Activated CD4-positive, alpha-beta T cell treated with anti-CD3 and anti-CD28 coated beads for 48 hours (primary cell): Measurements from ENCODE around the gene TP53AIP1.

Experiments used
- DNase-seq: peaks from one replicate; pipeline ENCODE4 v3.0.0-alpha.2; 2020

The TP53AIP1 gene

GRCh38 chr11:128942272-128942612, 429 bp downstream of the TP53AIP1 start:
- DNase-seq, result no peak

- DNase-seq, result no peak
These were observed 949 bp downstream of the TP53AIP1 start for GRCh38 chr11:128941573-128942271.

GRCh38 chr11:128941110-128941509, 1.6 kb downstream of the TP53AIP1 start:
- no peak for DNase-seq

GRCh38 chr11:128940603-128941002, 2.1 kb downstream of the TP53AIP1 start:
- DNase-seq, result no peak

GRCh38 chr11:128940156-128940555, 2.5 kb downstream of the TP53AIP1 start:
- no peak for DNase-seq

GRCh38 chr11:128939591-128939990, 3.1 kb downstream of the TP53AIP1 start:
- no peak for DNase-seq

GRCh38 chr11:128938156-128938885, 4.3 kb downstream of the TP53AIP1 start:
- DNase-seq, result no peak

GRCh38 chr11:128937480-128937879, 5.2 kb downstream of the TP53AIP1 start:
- DNase-seq, result no peak

- no peak for DNase-seq
These were observed 5.9 kb downstream of the TP53AIP1 start for GRCh38 chr11:128936606-128937251.

- DNase-seq, result no peak
These were observed 7.7 kb downstream of the TP53AIP1 start for GRCh38 chr11:128934926-128935325.

- no peak for DNase-seq
These were observed 8.3 kb downstream of the TP53AIP1 start for GRCh38 chr11:128934351-128934750.

GRCh38 chr11:128933481-128934178, 9.0 kb downstream of the TP53AIP1 start:
- DNase-seq, result no peak

GRCh38 chr11:128931668-128932067, 11.0 kb downstream of the TP53AIP1 start:
- DNase-seq, result no peak

GRCh38 chr11:128931066-128931465, 11.6 kb downstream of the TP53AIP1 start:
- no peak for DNase-seq

GRCh38 chr11:128929991-128930390, 12.7 kb downstream of the TP53AIP1 start:
- DNase-seq, result no peak

GRCh38 chr11:128929468-128929867, 13.2 kb downstream of the TP53AIP1 start:
- DNase-seq, result peak; percentile 24

- no peak for DNase-seq
These were observed 14.3 kb downstream of the TP53AIP1 start for GRCh38 chr11:128928400-128928799.

GRCh38 chr11:128927683-128928336, 14.9 kb downstream of the TP53AIP1 start:
- DNase-seq, result no peak

- DNase-seq, result no peak
These were observed 15.6 kb downstream of the TP53AIP1 start for GRCh38 chr11:128927108-128927461.

- DNase-seq, result no peak
These were observed 16.1 kb downstream of the TP53AIP1 start for GRCh38 chr11:128926437-128927107.

- no peak for DNase-seq
These were observed 16.7 kb downstream of the TP53AIP1 start for GRCh38 chr11:128926000-128926399.

GRCh38 chr11:128925250-128925600, 17.4 kb downstream of the TP53AIP1 start:
- no peak for DNase-seq
